Hepatocyte (in vitro differentiated cells): ENCODE data around the gene NCAPH2. TPM values are rescaled to one million over a fixed set of nuclear protein-coding genes. Genes with fewer than 3 reads are reported as not detected.

Source experiments
- DNase-seq: peaks from one replicate; pipeline ENCODE4 v3.0.0-alpha.2; 2016; ENCODE audit warnings: low spot score
- H2AFZ ChIP-seq: fragments of 200-600 bp; sonication (generic); 2 replicates; pipeline ENCODE4 v1.6.0; 2016; ENCODE audit warnings: antibody characterized with exemption, mild to moderate bottlenecking
- H3K27ac ChIP-seq: fragments of 200-600 bp; sonication (generic); 2 replicates; pipeline ENCODE4 v1.5.1; 2016; ENCODE audit warnings: mild to moderate bottlenecking
- H3K27me3 ChIP-seq: fragments of 200-600 bp; sonication (generic); 2 replicates; pipeline ENCODE4 v1.6.1; 2016
- H3K36me3 ChIP-seq: fragments of 200-600 bp; sonication (generic); replicated peaks from 2 replicates; pipeline ENCODE4 v1.5.1; 2016; ENCODE audit warnings: low read depth; ENCODE audit not compliant: insufficient read depth
- H3K4me1 ChIP-seq: fragments of 200-600 bp; sonication (generic); 2 replicates; pipeline ENCODE4 v1.5.1; 2016; ENCODE audit warnings: mild to moderate bottlenecking, moderate library complexity; ENCODE audit not compliant: insufficient read depth
- H3K4me2 ChIP-seq: fragments of 200-600 bp; sonication (generic); 2 replicates; pipeline ENCODE4 v1.6.0; 2016
- H3K4me3 ChIP-seq: fragments of 200-600 bp; sonication (generic); 2 replicates; pipeline ENCODE4 v1.5.1; 2016; ENCODE audit warnings: mild to moderate bottlenecking
- H3K79me2 ChIP-seq: fragments of 200-600 bp; sonication (generic); 2 replicates; pipeline ENCODE4 v1.6.0; 2017; ENCODE audit warnings: mild to moderate bottlenecking
- H3K9me2 ChIP-seq: fragments of 200-600 bp; sonication (generic); replicated peaks from 2 replicates; pipeline ENCODE4 v1.6.0; 2017; ENCODE audit warnings: mild to moderate bottlenecking; ENCODE audit not compliant: insufficient read depth
- H3K9me3 ChIP-seq: fragments of 200-600 bp; sonication (generic); 2 replicates; pipeline ENCODE4 v1.5.1; 2016; ENCODE audit warnings: low read depth, mild to moderate bottlenecking
- H4K20me1 ChIP-seq: fragments of 200-600 bp; sonication (generic); 2 replicates; pipeline ENCODE4 v1.6.0; 2016; ENCODE audit warnings: mild to moderate bottlenecking; ENCODE audit not compliant: insufficient read depth, poor library complexity, severe bottlenecking
- CTCF ChIP-seq: fragments of 200-600 bp; sonication (generic); IDR thresholded peaks from 2 replicates; pipeline ENCODE4 v1.5.1; 2016; ENCODE audit warnings: antibody characterized with exemption, mild to moderate bottlenecking; ENCODE audit not compliant: poor library complexity
- EZH2 ChIP-seq: fragments of 200-600 bp; sonication (generic); IDR thresholded peaks from 2 replicates; pipeline ENCODE4 v1.6.1; 2016; ENCODE audit warnings: antibody characterized with exemption, mild to moderate bottlenecking, borderline replicate concordance
- EZH2phosphoT487 ChIP-seq: fragments of 200-600 bp; sonication (generic); IDR thresholded peaks from one replicate; pipeline ENCODE4 v1.6.1; 2018; ENCODE audit warnings: antibody characterized with exemption, mild to moderate bottlenecking, low read depth, moderate library complexity; ENCODE audit not compliant: unreplicated experiment, severe bottlenecking
- WGBS: methylation state at CpG from one replicate; pipeline ENCODE4 v1.1.6; 2016; ENCODE audit warnings: low lambda C conversion rate; ENCODE audit errors: missing lambda C conversion rate; 5-methylcytosine and 5-hydroxymethylcytosine counted together
- polyA plus RNA-seq: library from polyadenylated mRNA; unstranded; fragments of >200 nt; fragmentation: Nextera tagmentation; extraction: Ambion mirVana; gene quantifications from 2 replicates; pipeline ENCODE4 v1.2.1, GENCODE V29; 2016
- total RNA-seq: library from RNA; depleted of rRNA; stranded (reverse); fragments of >200 nt; gene quantifications from 2 replicates; pipeline ENCODE4 v1.2.3, GENCODE V29; 2014

NCAPH2 gene
- total and polyA plus RNA-seq, 2 experiments from 2014 or later = 25.6 to 40.6 TPM

DNA sequence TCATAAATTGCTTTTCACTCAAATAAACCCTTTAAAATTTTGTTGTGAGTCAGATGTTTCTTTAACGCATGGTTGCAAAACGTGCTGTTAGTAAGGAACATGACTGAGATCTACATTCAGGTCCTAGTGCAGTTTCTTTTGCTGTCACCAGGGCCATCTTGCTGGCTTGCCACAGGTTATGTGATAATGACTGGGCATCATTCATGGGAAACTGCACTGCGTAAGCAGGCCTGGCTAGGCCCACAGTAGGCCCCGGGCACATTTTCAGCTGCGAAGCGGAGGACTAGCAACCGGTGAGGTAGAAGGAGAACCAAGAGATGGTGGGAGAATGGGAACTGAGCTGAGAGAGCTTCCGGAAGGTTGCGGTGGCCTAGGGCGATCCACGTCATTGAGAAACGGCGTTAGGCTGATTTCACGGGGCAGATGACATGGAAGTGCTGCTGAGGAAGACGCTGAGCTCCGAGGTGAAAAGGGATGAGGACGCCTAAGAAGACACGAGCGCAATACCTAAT lies 34.4 kb downstream of the NCAPH2 start:
- Histone ChIP-seq H3K9me3 (no peaks in the 10 kb centered on the region), H3K27ac (peak overlapping the region; percentile 78), H3K27me3 (no peaks in the 10 kb centered on the region), H3K4me3 (no peak overlapping the region), H3K4me1 (peaks cover 18% of the 10 kb centered on the region), H4K20me1 (no peaks in the 10 kb centered on the region), H2AFZ (no peak overlapping the region), H3K4me2 (no peak overlapping the region), H3K36me3 (no peaks in the 10 kb centered on the region), H3K9me2 (no peaks in the 10 kb centered on the region), H3K79me2 (no peaks in the 10 kb centered on the region)
- no peak for TF ChIP-seq EZH2phosphoT487
- no peak for TF ChIP-seq EZH2
- TF ChIP-seq CTCF = no peak
- DNase-seq = no peak
- WGBS = 91% methylated on average over 19 of the region's 19 CpGs

DNA sequence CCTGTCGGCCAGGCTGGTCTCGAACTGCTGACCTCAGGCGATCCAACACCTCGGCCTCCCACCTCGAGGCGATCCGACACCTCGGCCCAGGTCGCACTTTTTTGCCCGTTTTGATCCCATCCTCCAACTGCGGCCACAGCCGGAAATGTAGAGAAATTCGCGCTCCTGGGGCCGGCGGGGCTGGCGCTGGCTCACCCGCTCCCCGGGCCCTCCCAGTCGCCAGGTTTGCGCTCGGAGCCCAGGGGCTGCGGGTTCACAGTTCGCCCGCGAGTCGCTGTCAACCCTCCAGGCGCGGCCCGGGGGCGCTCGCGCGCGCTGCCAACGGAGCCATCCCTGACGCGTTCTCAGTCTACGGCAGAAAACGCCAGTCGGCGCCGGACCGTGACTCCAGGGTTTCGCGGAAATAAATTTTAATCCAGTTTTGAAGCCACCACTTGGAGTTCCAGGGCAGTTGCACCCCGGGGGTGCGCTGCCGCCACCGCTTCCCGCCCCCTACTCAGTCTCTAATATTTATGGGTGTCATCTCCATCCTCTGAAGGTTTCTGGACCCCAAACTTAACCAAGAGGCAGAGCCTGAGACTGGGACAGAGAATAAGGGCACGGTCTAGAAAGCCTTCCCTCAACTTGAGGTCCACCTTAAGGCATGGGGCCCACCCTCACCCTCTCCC lies 36.2 kb downstream of the NCAPH2 start:
- no peaks in the 10 kb centered on the region for H3K36me3 ChIP-seq
- peak; percentile 89 for DNase-seq
- H3K4me3 ChIP-seq = no peak overlapping the region
- peaks cover 14% of the 10 kb centered on the region for H3K4me1 ChIP-seq
- H3K9me3 ChIP-seq = no peaks in the 10 kb centered on the region
- no peaks in the 10 kb centered on the region for H3K79me2 ChIP-seq
- TF ChIP-seq CTCF = peak; percentile 59
- TF ChIP-seq EZH2 = no peak
- no peak for TF ChIP-seq EZH2phosphoT487
- peak overlapping the region; percentile 78 for H2AFZ ChIP-seq
- no peaks in the 10 kb centered on the region for H3K9me2 ChIP-seq
- no peaks in the 10 kb centered on the region for H4K20me1 ChIP-seq
- 9% methylated on average over 47 of the region's 52 CpGs for WGBS
- H3K27me3 ChIP-seq = no peaks in the 10 kb centered on the region
- H3K4me2 ChIP-seq = peak overlapping the region; percentile 87
- peak overlapping the region; percentile 71 for H3K27ac ChIP-seq

DNA sequence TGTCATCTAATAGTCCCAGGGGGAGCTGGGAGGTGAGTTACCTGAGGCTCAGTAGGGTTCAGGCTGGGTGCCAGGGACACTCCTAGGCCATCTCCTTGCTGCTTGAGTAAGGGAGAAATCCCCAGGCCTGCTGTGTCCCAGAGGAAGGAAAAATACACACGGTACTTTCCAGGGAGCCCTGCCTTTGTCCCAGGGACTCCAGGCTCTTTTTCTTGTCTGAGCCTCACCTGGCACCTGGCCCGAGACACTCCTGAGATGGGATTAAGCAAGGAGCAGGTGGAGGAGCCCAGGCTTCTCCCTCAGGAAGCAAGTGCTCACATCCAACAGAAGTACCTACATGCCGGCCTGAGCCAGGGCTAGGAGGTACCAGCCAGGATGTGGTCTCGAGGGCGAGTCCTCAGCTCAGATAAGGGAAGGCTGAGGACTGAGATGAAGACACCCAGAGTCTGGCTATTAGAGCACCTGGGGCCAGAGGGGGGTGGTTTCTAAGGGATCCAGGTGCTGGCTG lies 36.8 kb downstream of the NCAPH2 start:
- no peak for TF ChIP-seq CTCF
- TF ChIP-seq EZH2 = no peak
- no peak for TF ChIP-seq EZH2phosphoT487
- H3K9me3 ChIP-seq = no peaks in the 10 kb centered on the region
- WGBS = 81% methylated on average over 5 of the region's 5 CpGs
- H3K27me3 ChIP-seq = no peaks in the 10 kb centered on the region
- no peak overlapping the region for H3K4me3 ChIP-seq
- peak overlapping the region; percentile 87 for H3K4me2 ChIP-seq
- peaks cover 13% of the 10 kb centered on the region for H3K4me1 ChIP-seq
- peak; percentile 18 for DNase-seq
- H4K20me1 ChIP-seq = no peaks in the 10 kb centered on the region
- H3K9me2 ChIP-seq = no peaks in the 10 kb centered on the region
- peak overlapping the region; percentile 78 for H2AFZ ChIP-seq
- no peaks in the 10 kb centered on the region for H3K79me2 ChIP-seq
- H3K36me3 ChIP-seq = no peaks in the 10 kb centered on the region
- peak overlapping the region; percentile 71 for H3K27ac ChIP-seq
